Measurements from ENCODE around the gene DDX51. TPM values are rescaled to one million over a fixed set of nuclear protein-coding genes. Genes with fewer than 3 reads are reported as not detected.

Gene DDX51
- total and polyA plus RNA-seq, 2 donors (not counting 1 experiment from before 2014, with no cell fraction given), result 46.3 to 60.8 TPM

- no peak overlapping the region for H3K27ac ChIP-seq (ENCODE audit: low read length in 2 of 2)
- H3K4me2 ChIP-seq (replicated peaks; ENCODE audit: low read depth, low read length, poor library complexity, severe bottlenecking), result no peak overlapping the region
- TF ChIP-seq EZH2 (IDR thresholded peaks at IDR 0.05; ENCODE audit: borderline replicate concordance, insufficient read depth, low read depth, low read length, poor library complexity, severe bottlenecking), result no peak
- TF ChIP-seq, protein P1, sequence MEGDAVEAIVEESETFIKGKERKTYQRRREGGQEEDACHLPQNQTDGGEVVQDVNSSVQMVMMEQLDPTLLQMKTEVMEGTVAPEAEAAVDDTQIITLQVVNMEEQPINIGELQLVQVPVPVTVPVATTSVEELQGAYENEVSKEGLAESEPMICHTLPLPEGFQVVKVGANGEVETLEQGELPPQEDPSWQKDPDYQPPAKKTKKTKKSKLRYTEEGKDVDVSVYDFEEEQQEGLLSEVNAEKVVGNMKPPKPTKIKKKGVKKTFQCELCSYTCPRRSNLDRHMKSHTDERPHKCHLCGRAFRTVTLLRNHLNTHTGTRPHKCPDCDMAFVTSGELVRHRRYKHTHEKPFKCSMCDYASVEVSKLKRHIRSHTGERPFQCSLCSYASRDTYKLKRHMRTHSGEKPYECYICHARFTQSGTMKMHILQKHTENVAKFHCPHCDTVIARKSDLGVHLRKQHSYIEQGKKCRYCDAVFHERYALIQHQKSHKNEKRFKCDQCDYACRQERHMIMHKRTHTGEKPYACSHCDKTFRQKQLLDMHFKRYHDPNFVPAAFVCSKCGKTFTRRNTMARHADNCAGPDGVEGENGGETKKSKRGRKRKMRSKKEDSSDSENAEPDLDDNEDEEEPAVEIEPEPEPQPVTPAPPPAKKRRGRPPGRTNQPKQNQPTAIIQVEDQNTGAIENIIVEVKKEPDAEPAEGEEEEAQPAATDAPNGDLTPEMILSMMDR (IDR thresholded peaks at IDR 0.05), result no peak
- peaks cover 7 to 38% of the 10 kb centered on the region in 2 experiments for H3K36me3 ChIP-seq (replicated peaks in 1 of 2; ENCODE audit: control extremely low read depth in 1 of 2, control insufficient read depth in 1 of 2, extremely low read depth in 1 of 2, insufficient read depth in 2 of 2, low read length in 1 of 2)
- H3K4me3 Mint-ChIP-seq, result no peak overlapping the region
- intact Hi-C loops (cut with micrococcal nuclease), result loop anchor here (2.0 kb wide), 1 partner anchor 259 kb away; no protein-coding TSS in a partner anchor
- H3K9ac ChIP-seq (ENCODE audit: low read length), result no peak overlapping the region
- DNase-seq (no peak), ATAC-seq (ENCODE audit: low read depth) (no peak)
- no peak overlapping the region for H2AFZ ChIP-seq (ENCODE audit: insufficient read depth, low read depth, low read length, poor library complexity, severe bottlenecking)
- no peaks in the 10 kb centered on the region for H3K27me3 Mint-ChIP-seq
- POLR2A ChIA-PET, result no interaction called here
- peaks cover 10% of the 10 kb centered on the region for H4K20me1 ChIP-seq (ENCODE audit: control insufficient read depth, insufficient read depth, low read length, poor library complexity, severe bottlenecking)
- peaks cover 17% of the 10 kb centered on the region for H3K79me2 ChIP-seq (ENCODE audit: control insufficient read depth, insufficient read depth, low read length)
- no peaks in the 10 kb centered on the region for H3K27me3 ChIP-seq (replicated peaks in 1 of 4; ENCODE audit: control extremely low read depth in 1 of 4, control insufficient read depth in 3 of 4, insufficient read depth in 4 of 4, low read length in 3 of 4)
- H3K27ac Mint-ChIP-seq, result no peak overlapping the region
- H3K4me1 ChIP-seq (ENCODE audit: control insufficient read depth in 2 of 2, insufficient read depth in 2 of 2, low read length in 2 of 2), result peaks cover 3 to 11% of the 10 kb centered on the region in 2 donors
- H3K9me3 ChIP-seq (ENCODE audit: control extremely low read depth in 1 of 3, control insufficient read depth in 2 of 3, insufficient read depth in 1 of 3, low read length in 2 of 3), result peaks cover 0 to 1% (median 0%) of the 10 kb centered on the region in 3 donors
- whole genome bisulfite sequencing (ENCODE audit: insufficient coverage), result 96% methylated on average over 8 of the region's 10 CpGs
- peaks cover 9% of the 10 kb centered on the region for H3K4me1 Mint-ChIP-seq
- H3K4me3 ChIP-seq (ENCODE audit: control extremely low read depth in 1 of 5, extremely low read depth in 1 of 5, insufficient read depth in 1 of 5, low read depth in 2 of 5, low read length in 4 of 5), result no peak overlapping the region
- no peaks in the 10 kb centered on the region for H3K9me3 Mint-ChIP-seq (ENCODE audit: insufficient read depth)
- CTCF ChIA-PET, result interaction anchor here (1.4 kb wide), 1 partner anchor 483 kb away, joined by 4 read pairs; no protein-coding TSS in a partner anchor
Observed at GRCh38 chr12:132155771-132156572, 11.9 kb upstream of the DDX51 start.

All from B cell (primary cell).